ENCODE data around the gene JUND. TPM values are rescaled to one million over a fixed set of nuclear protein-coding genes. Genes with fewer than 3 reads are reported as not detected.

The JUND gene
- total RNA-seq, 1 donor from 2014 or later: 455 TPM

- H3K9me3 Mint-ChIP-seq: no peaks in the 10 kb centered on the region
- H3K4me1 Mint-ChIP-seq (ENCODE audit: low read depth): peaks cover 9% of the 10 kb centered on the region
These were observed 50.3 kb downstream of the JUND start for GRCh38 chr19:18230941-18231734.

GRCh38 chr19:18229915-18230314 lies 51.5 kb downstream of the JUND start:
- H3K27ac Mint-ChIP-seq: peak overlapping the region; percentile 44
- intact Hi-C loops (cut with micrococcal nuclease): loop anchor here (1.0 to 5.0 kb wide), 3 partner anchors 21 to 162 kb away; partner anchors contain the start of gene MPV17L2
- DNase-seq (ENCODE audit: low spot score): no peak
- H3K4me3 Mint-ChIP-seq: no peak overlapping the region
- peaks cover 9% of the 10 kb centered on the region for H3K4me1 Mint-ChIP-seq (ENCODE audit: low read depth)
- H3K9me3 Mint-ChIP-seq: no peaks in the 10 kb centered on the region
- peaks cover 61% of the 10 kb centered on the region for H3K27me3 Mint-ChIP-seq (ENCODE audit: insufficient read depth)
- H3K36me3 Mint-ChIP-seq (ENCODE audit: low read depth): no peaks in the 10 kb centered on the region

More at GRCh38 chr19:18230941-18231734, 50.3 kb downstream of the JUND start:
- H3K36me3 Mint-ChIP-seq (ENCODE audit: low read depth): no peaks in the 10 kb centered on the region
- no peak overlapping the region for H3K4me3 Mint-ChIP-seq
- H3K27me3 Mint-ChIP-seq (ENCODE audit: insufficient read depth): peaks cover 58% of the 10 kb centered on the region
- no peak for DNase-seq (ENCODE audit: low spot score)
- intact Hi-C loops (cut with micrococcal nuclease): loop anchor here (5.0 kb wide), 1 partner anchor 39 kb away; the partner anchor contains the start of gene MPV17L2
- no peak overlapping the region for H3K27ac Mint-ChIP-seq

Other genes with a start within 250 kb of the JUND start
- 44.5 and 47.5 TPM in 2 replicates for gene IL12RB1, start 194.7 kb downstream of the JUND start, total RNA-seq
- 16.5 and 17.6 TPM in 2 replicates for gene MAST3, start 183.8 kb downstream of the JUND start, total RNA-seq
- 14.7 and 15.6 TPM in 2 replicates for gene PIK3R2, start 128.5 kb downstream of the JUND start, total RNA-seq
- gene IFI30, start 107.8 kb downstream of the JUND start, total RNA-seq: 45.3 and 49.9 TPM in 2 replicates
- gene MPV17L2, start 88.4 kb downstream of the JUND start, total RNA-seq: 19.2 and 23.3 TPM in 2 replicates
- 7.2 and 11.0 TPM in 2 replicates for gene RAB3A, start 77.6 kb downstream of the JUND start, total RNA-seq
- gene PDE4C, start 55.2 kb downstream of the JUND start, total RNA-seq: not detected in 2 replicates
- gene IQCN, start 7.2 kb downstream of the JUND start, total RNA-seq: 2.8 and 3.2 TPM in 2 replicates
- gene LSM4, start 41.5 kb upstream of the JUND start, total RNA-seq: 198 and 200 TPM in 2 replicates
- 17.9 and 21.5 TPM in 2 replicates for gene PGPEP1, start 59.0 kb upstream of the JUND start, total RNA-seq
- not detected in 2 replicates for gene GDF15, start 104.5 kb upstream of the JUND start, total RNA-seq
- not detected in 2 replicates for gene LRRC25, start 116.0 kb upstream of the JUND start, total RNA-seq
- 135 and 141 TPM in 2 replicates for gene SSBP4, start 137.8 kb upstream of the JUND start, total RNA-seq
- 9.0 and 10.7 TPM in 2 replicates for gene ISYNA1, start 156.5 kb upstream of the JUND start, total RNA-seq
- 23.6 and 24.1 TPM in 2 replicates for gene ELL, start 240.4 kb upstream of the JUND start, total RNA-seq

Measured in activated T-helper 1 cell treated with anti-CD3 and anti-CD28 coated beads, Interleukin-12 subunit alpha, Interleukin-12 subunit beta, Interleukin-2, Interleukin-4 antibody, amounts not matched to agents 30 ng/mL and 10 ng/mL and 1 ng/mL, durations not matched to agents 14 hours and 24 hours and 36 hours (primary cell).